Neuron (in vitro differentiated cells): Measurements from ENCODE around the gene NR2F1-AS1.
"Not testable (repeated sequence)": the region's sequence is repeated elsewhere in the genome, so short reads cannot be mapped to it uniquely, and the experiment has no call there.

Experiments used
- H2AFZ ChIP-seq: one replicate; pipeline ENCODE4 v1.6.1; 2013; ENCODE audit warnings: low read depth, mild to moderate bottlenecking, inconsistent platforms, low read length, moderate library complexity
- H3K27me3 ChIP-seq: one replicate; pipeline ENCODE4 v1.6.1; 2013; ENCODE audit warnings: low read length; ENCODE audit not compliant: insufficient read depth
- H3K36me3 ChIP-seq: one replicate; pipeline ENCODE4 v1.6.1; 2013; ENCODE audit warnings: low read length; ENCODE audit not compliant: insufficient read depth
- H3K4me1 ChIP-seq: one replicate; pipeline ENCODE4 v1.6.1; 2013; ENCODE audit warnings: low read length; ENCODE audit not compliant: insufficient read depth
- H3K4me3 ChIP-seq: 2 replicates; pipeline ENCODE4 v1.5.1; 2013; ENCODE audit warnings: mild to moderate bottlenecking, low read length, moderate library complexity
- H3K9me3 ChIP-seq: one replicate; pipeline ENCODE4 v1.6.1; 2013; ENCODE audit warnings: low read length

The NR2F1-AS1 gene

DNA sequence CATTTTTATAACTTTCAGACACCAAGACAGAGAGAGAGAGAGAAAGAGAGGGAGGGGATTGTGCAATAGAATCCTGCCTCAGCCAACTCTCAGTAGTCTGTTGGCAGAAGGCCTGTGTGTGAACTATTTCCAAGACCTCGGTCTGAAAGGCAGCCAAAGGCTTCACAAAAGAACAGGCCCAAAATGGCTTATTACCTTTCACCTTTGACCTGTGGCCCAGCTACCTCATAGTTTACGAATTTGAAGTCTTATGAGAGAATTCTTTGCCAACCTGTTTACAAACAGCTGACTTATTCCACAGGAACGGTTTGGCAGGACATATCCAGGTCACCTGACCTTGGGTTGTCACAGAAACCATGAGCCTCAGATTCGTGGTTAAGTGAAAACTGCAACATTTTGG lies 48.6 kb downstream of the NR2F1-AS1 start:
- H3K9me3 ChIP-seq = peaks cover 9% of the 10 kb centered on the region
- H2AFZ ChIP-seq = no peak overlapping the region
- H3K4me3 ChIP-seq = no peak overlapping the region
- H3K27me3 ChIP-seq = no peaks in the 10 kb centered on the region
- H3K4me1 ChIP-seq = no peaks in the 10 kb centered on the region
- peaks cover 66% of the 10 kb centered on the region for H3K36me3 ChIP-seq

- H2AFZ ChIP-seq, H3K4me1 ChIP-seq, H3K4me3 ChIP-seq, H3K27me3 ChIP-seq: not testable (repeated sequence)
- Histone ChIP-seq H3K36me3 (peaks cover 44% of the 10 kb centered on the region), H3K9me3 (peaks cover 37% of the 10 kb centered on the region)
These were observed 59.2 kb downstream of the NR2F1-AS1 start for GRCh38 chr5:93521815-93522214.

DNA sequence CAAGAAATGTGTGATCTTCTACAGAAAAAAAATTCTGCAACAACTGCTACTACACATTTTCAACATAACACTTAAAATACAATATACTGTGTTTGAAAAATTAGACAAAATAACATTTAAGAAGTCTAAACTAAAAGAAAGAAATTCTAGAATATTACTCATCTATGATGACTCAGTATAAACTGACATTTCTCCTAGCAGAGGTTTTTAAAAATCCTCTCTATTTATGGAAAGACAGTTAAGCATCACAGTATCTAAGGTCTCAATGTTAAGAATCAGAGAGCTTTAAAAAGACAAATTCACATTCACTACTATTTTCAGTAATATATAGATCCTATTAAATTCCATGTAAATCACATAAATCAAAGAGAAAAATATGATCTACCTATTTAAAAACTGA lies 61.3 kb downstream of the NR2F1-AS1 start:
- H3K4me3 ChIP-seq = no peak overlapping the region
- no peak overlapping the region for H2AFZ ChIP-seq
- peaks cover 41% of the 10 kb centered on the region for H3K36me3 ChIP-seq
- no peaks in the 10 kb centered on the region for H3K27me3 ChIP-seq
- no peaks in the 10 kb centered on the region for H3K4me1 ChIP-seq
- H3K9me3 ChIP-seq = peaks cover 29% of the 10 kb centered on the region

DNA sequence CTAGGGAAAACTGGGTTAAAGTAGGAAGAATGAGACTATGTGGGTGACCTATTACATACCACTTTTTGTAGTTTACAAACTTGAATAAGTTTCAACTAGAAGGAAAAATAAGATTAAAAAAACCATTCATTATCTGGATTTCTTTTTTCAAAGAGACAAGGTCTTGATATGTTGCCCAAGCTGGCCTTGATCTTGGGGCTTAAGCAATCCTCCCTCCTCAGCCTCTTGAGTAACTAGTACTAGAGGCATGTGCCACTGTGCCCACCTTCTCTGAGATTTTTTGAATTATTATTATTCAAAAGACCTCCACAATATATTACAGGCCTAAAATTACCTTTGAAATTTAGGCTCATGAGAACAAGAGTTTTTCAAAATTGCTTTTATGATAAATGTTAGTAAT lies 63.2 kb downstream of the NR2F1-AS1 start:
- Histone ChIP-seq H3K4me3 (no peak overlapping the region), H3K27me3 (no peaks in the 10 kb centered on the region), H3K36me3 (peaks cover 37% of the 10 kb centered on the region), H2AFZ (no peak overlapping the region), H3K4me1 (no peaks in the 10 kb centered on the region), H3K9me3 (peaks cover 14% of the 10 kb centered on the region)

GRCh38 chr5:93513298-93513697 lies 67.7 kb downstream of the NR2F1-AS1 start:
- H3K4me1 ChIP-seq = peaks cover 6% of the 10 kb centered on the region
- H2AFZ ChIP-seq = no peak overlapping the region
- H3K27me3 ChIP-seq = no peaks in the 10 kb centered on the region
- peaks cover 32% of the 10 kb centered on the region for H3K36me3 ChIP-seq
- H3K4me3 ChIP-seq = no peak overlapping the region
- H3K9me3 ChIP-seq = peaks cover 2% of the 10 kb centered on the region

DNA sequence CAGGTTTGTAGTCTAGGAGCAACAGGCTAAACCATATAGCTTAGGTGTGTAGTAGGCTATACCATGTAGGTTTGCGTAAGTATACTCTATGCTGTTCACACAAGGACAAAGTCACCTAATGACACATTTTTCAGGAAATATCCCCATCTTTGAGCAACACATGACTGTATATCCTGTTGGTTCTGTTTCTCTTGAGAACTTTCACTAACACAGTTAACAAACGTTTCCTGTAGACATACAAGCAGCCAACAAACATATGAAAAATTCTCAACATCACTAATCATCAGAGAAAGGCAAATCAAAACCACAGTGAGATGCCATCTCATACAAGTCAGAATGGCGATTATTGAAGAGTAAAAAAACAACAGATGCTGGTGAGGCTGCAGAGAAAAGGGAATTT lies 68.2 kb downstream of the NR2F1-AS1 start:
- H3K9me3 ChIP-seq = peaks cover 2% of the 10 kb centered on the region
- peaks cover 6% of the 10 kb centered on the region for H3K4me1 ChIP-seq

GRCh38 chr5:93511445-93511844 lies 69.6 kb downstream of the NR2F1-AS1 start:
- H3K4me1 ChIP-seq = peaks cover 6% of the 10 kb centered on the region
- no peak overlapping the region for H3K4me3 ChIP-seq
- peaks cover 25% of the 10 kb centered on the region for H3K36me3 ChIP-seq
- H2AFZ ChIP-seq = no peak overlapping the region
- H3K27me3 ChIP-seq = no peaks in the 10 kb centered on the region
- peaks cover 3% of the 10 kb centered on the region for H3K9me3 ChIP-seq

More for the DNA sequence above, 68.2 kb downstream of the NR2F1-AS1 start:
- no peak overlapping the region for H3K4me3 ChIP-seq
- no peaks in the 10 kb centered on the region for H3K27me3 ChIP-seq
- peaks cover 30% of the 10 kb centered on the region for H3K36me3 ChIP-seq
- no peak overlapping the region for H2AFZ ChIP-seq

DNA sequence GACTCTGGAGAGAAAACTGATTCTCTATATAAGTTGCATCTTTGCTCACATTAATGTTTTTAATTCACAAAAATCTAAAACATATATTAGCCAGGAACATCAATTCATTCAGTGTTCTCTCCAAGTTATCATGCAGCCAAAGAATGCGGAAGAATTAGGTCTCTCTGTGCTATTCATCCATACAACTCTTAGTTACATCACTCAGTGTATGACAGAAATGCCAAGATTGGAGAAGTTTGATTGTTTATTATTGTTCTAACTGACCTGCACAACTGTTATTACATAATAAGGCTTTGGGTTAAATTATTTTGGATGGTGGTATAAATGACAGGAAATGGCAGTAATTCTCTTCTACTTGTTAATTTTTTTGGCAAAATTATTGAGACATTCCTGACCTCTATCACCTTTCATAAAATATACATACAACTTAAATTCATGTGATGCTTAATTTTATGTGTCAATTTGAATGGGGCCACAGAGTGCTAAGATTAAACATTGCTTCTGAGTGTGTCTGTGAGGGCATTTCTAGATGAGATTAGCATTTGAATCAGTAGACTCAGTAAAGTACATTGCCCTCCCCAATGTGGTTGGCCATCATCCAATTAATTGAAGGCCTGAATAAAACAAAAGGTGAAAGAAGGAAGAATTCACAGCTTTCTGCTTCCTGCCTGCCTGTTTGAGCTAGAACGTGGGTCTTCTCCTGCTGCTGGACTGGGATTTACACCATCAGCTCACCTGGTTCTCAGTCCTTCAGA lies 70.2 kb downstream of the NR2F1-AS1 start:
- Histone ChIP-seq H3K4me1 (peaks cover 6% of the 10 kb centered on the region), H2AFZ (no peak overlapping the region), H3K27me3 (no peaks in the 10 kb centered on the region), H3K36me3 (peaks cover 24% of the 10 kb centered on the region), H3K4me3 (no peak overlapping the region), H3K9me3 (peaks cover 5% of the 10 kb centered on the region)

DNA sequence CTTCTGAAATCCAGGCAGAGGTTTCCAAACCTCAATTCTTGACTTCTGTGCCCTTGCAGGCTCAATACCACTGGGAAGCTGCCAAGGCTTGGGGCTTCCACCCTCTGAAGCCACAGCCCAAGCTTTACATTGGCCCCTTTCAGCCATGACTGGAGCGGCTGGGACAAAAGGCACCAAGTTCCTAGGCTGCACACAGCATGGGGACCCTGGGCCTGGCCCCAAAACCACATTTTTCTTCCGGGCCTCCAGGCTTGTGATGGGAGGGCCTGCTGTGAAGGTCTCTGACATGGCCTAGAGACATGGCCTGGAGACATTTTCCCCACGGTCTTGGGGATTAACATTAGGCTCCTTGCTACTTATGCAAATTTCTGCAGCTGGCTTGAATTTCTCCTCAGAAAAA lies 75.5 kb downstream of the NR2F1-AS1 start:
- not testable (repeated sequence) for H2AFZ ChIP-seq, H3K27me3 ChIP-seq, H3K9me3 ChIP-seq, H3K4me3 ChIP-seq, H3K4me1 ChIP-seq
- H3K36me3 ChIP-seq = peaks cover 13% of the 10 kb centered on the region

- Histone ChIP-seq H2AFZ (no peak overlapping the region), H3K9me3 (peaks cover 3% of the 10 kb centered on the region), H3K4me3 (no peak overlapping the region), H3K36me3 (peaks cover 11% of the 10 kb centered on the region), H3K4me1 (peaks cover 6% of the 10 kb centered on the region), H3K27me3 (no peaks in the 10 kb centered on the region)
These were observed 77.4 kb downstream of the NR2F1-AS1 start for GRCh38 chr5:93503598-93504067.

- no peaks in the 10 kb centered on the region for H3K27me3 ChIP-seq
- H3K4me3 ChIP-seq = no peak overlapping the region
- H3K36me3 ChIP-seq = peaks cover 14% of the 10 kb centered on the region
- H3K4me1 ChIP-seq = peaks cover 25% of the 10 kb centered on the region
- no peak overlapping the region for H2AFZ ChIP-seq
- H3K9me3 ChIP-seq = no peaks in the 10 kb centered on the region
These were observed 83.9 kb downstream of the NR2F1-AS1 start for GRCh38 chr5:93497096-93497495.

DNA sequence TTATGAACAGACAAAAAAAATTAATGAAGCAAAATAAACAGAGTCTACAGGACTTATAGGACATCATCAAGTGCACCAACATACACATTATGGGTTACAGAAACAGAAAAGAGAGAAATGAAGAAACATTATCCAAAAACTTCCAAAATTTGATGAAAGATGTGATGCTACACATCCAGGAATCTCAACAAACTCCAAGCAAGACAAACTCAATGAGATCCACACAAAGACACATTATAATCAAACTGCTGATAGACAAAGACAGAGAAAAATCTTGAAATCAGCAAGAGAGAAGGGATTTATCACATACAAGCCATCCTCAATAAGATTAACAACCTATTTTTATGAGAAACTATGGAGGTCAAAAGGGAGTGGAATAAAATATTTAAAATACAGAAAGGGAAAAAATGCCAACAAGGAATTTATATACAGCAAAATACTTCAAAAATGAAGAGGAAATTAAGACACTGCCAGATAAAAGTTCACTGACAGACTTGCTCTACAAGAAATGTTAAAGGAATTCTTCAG lies 101.0 kb downstream of the NR2F1-AS1 start:
- Histone ChIP-seq H3K4me3 (no peak overlapping the region), H3K27me3 (no peaks in the 10 kb centered on the region), H3K4me1 (no peaks in the 10 kb centered on the region), H2AFZ (no peak overlapping the region), H3K36me3 (peaks cover 16% of the 10 kb centered on the region), H3K9me3 (peaks cover 3% of the 10 kb centered on the region)

DNA sequence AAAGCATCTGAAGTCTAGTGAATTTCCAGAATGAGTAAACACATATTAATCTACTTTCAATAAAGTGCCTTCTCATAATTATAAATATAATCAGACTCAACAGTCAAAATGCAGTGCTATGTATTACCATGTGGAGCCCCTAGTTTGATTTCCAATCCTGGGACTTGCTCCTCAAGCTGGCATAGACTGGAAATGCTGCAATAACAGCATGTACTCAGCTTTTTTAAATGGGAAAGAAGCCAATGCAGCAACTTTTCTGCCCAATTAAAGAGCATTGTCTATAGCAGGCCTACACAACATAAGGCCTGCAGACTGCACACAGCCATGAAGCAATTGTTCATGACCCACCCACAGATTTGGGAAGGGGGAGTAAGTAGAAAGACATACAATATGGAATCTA lies 103.2 kb downstream of the NR2F1-AS1 start:
- no peaks in the 10 kb centered on the region for H3K4me1 ChIP-seq
- H2AFZ ChIP-seq = no peak overlapping the region
- H3K4me3 ChIP-seq = no peak overlapping the region
- H3K9me3 ChIP-seq = peaks cover 3% of the 10 kb centered on the region
- peaks cover 16% of the 10 kb centered on the region for H3K36me3 ChIP-seq
- H3K27me3 ChIP-seq = no peaks in the 10 kb centered on the region
